C1 segment of cervical spinal cord (tissue), 14 donors: ENCODE data around the gene RAET1E.
"Not testable (repeated sequence)": the region's sequence is repeated elsewhere in the genome, so short reads cannot be mapped to it uniquely, and the experiment has no call there.

ENCODE experiments used
- DNase-seq, 14 donors: peaks; one replicate each; lab custom pipeline; 2025; lab: John Stamatoyannopoulos, UW

RAET1E gene

DNA sequence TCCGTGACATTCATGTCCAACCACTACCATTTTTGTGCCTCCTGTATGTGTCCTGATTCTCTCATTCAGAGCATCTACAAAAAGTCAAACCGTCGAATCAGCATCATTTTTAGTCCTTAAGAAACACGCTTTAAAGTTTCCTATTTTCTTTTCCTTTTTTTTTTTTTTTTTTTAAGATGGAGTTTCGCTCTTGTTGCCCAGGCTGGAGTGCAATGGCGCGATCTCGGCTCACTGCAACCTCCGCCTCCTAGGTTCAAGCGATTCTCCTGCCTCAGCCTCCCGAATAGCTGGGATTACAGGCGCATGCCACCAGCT is 35.5 kb downstream of the RAET1E start:
- not testable (repeated sequence) for DNase-seq

DNA sequence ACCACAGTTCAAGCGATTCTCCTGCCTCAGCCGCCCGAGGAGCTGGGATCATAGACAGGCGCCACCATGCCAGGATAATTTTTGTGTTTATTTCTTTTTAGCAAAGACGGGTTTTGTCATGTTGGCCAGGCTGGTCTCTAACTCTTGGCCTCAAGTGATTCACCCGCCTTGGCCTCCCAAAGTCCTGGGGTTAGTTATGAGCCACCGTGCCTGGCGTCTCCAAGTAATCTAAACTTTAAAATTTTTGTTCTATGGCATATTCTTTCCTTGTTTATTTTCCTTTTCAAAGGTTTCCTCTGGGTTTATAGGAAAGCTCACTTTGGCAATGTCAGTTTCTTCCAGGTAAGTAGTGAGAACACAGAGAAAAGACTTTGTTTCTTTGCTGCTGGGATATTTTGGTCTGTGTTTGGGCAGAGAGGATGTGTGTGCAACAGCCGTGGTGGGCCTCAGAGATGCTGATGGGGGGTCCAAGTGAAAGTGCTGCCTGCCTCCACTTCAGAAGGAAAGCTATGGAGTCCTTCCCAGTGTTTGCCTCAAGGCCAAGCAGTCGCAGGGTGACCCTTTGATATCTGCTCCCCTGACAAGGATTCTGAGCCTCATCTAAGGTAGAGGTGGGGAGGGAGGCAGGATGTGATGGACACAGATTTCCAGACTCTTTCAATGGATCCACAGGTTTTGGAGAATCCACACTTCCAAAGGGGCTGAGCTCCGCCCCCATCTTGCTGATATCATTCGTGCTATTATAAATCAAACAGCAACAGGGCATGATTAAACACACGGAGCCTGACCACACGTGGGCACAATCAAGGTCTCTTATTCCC is 36.1 kb downstream of the RAET1E start:
- no peak for DNase-seq

DNA sequence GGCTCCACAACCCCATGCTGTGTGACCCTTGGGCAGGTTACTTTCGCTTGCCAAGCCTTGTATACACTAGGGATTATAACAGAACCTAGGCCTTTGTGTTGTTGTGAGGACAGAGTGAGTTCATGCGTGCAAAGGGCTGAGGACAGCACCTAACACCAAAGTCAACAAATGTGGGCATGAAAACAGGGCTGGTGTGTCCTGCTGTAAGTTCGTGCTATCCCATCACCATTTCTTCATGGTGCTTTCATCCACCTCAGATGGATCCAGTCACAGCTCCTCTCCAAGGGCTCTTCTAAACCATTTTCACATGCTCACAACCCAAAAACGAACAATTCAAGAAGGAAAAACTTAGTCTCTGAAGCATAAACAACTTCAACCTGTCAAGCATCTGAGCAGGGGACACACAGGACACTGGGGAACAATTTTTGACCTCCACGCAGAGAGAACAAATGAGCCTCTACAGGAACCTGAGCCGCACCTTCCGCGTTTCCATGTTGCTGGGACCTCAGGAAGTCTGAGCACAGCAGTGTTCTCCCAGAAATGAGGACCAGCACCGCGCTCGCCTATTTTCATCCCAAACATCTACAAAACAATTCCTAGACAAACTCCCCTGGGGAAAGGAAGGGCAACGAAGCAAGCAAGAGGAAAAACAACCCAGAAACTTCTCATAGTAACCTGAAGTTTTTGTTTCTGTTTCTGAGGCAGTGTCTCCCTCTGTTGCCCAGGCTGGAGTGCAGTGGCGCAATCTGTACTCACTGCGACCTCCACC is 36.9 kb downstream of the RAET1E start:
- no peak for DNase-seq

DNA sequence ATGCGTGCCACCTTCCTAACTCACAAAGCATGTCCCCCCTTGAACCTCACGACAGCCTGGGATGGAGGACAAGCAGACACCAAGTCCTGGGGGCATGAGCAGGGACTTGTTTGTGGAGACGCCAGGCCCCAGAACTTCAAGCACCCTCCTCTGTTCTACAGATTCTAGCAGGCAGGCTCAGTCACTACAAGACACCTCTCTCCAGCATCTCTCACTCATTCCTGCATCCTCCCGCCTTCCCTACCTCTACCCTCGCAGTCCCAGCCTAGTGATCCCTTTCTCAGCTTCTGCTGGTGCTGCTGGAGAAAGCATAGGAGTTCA is 37.4 kb downstream of the RAET1E start:
- DNase-seq, result no peak

DNA sequence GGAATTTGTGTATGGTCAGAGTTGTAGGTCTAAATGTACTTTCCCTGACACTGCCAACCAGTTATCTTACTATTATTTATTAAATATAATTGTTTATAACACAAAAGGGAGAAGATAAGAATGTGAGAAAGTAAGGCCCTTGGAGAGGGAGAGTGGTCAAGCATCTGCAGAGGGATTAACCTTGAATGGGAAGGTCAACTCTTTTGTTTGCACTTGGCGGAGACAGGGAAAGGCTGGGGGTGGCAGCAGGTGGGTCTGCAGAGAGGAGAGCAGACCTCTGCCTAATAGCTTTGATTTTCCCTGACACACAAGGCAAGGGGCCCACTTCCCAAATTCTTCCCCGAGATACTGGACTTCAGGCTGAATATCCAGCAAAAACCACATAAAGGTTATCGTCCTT is 38.0 kb downstream of the RAET1E start:
- no peak for DNase-seq

DNA sequence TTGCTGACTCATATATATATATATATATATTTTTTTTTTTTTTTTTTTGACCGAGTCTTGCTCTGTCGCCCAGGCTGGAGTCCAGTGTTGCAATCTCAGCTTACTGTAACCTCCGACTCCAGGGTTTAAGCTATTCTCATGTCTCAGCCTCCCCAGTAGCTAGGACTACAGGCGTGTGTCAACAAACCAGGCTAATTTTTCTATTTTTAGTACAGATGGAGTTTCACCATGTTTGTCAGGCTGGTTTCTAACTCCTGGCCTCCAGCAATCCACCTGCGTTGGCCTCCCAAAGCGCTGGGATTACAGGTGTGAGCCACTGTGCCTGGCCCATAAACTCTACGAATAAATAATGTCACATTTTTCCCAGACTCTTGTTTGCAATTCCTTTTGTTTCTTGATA is 38.5 kb downstream of the RAET1E start:
- DNase-seq, result no peak

DNA sequence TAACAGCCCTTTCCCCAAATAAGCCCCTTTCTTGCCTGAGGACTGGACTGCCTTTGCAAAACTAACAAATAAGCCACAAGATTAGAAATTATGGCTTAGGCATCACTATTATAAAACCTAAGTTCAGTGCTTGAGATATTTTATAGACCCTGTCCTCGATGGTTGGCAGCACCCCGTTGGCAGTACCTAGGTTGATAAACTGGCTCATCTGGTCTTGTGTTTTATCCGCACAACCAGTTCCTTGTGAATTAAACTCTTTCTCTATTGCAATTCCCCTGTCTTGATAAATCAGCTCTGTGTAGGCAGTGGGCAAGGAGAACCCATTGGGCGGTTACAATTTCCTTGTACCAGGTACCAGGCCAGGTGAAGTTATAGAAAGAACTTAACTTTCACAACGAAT is 40.4 kb downstream of the RAET1E start:
- no peak for DNase-seq

DNA sequence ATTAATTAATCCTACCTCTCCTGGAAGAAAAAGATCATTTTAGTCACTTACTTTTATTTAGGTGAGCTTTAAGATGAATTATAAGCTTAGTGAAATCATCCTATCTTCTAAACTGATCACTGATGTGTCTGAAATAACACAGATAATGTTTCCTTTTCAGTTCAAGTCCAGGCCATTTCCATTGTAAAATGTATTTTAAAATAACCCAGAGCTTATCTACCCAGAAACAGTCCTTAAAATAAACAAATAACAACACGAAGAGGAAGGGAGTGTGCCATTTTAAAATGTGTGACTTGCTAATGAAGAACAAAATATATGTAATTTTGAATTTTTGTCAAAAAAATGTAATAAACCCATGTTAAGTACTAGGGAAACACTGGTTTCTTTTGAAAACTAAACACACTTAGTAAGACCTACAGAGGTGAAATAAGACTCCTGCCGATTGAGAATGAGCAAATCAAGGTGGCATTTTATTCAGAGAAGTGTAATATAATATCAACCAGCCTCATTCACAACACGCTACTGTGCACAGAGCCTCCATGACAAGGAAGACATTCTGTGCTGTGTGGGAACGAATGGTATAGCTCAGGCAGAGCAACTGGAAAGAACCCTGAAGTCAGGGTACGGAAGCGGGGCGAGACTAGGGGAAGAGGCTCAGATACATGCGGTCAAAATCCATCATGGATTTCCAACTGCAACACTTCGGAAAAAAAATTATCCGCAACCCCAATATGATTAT is 41.5 kb downstream of the RAET1E start:
- DNase-seq, result no peak

DNA sequence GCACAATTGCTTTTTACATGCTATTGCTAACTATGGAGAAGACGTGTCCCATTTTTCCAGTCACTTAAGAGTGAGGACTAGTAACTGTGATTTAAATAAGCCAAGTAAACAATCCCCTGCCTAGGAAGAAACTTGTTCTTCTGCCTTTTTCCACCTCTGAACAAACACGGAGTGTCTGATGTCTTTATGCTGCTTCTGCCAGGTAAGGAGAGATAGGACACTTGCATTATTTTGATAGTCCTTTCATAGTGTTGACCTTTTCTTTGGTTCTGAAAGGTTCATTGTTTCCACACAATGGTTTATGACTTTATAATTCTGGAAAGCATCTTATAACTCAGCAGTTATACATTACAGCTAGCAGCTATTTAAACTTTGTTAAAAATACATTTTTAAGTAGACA is 42.2 kb downstream of the RAET1E start:
- DNase-seq, result no peak

DNA sequence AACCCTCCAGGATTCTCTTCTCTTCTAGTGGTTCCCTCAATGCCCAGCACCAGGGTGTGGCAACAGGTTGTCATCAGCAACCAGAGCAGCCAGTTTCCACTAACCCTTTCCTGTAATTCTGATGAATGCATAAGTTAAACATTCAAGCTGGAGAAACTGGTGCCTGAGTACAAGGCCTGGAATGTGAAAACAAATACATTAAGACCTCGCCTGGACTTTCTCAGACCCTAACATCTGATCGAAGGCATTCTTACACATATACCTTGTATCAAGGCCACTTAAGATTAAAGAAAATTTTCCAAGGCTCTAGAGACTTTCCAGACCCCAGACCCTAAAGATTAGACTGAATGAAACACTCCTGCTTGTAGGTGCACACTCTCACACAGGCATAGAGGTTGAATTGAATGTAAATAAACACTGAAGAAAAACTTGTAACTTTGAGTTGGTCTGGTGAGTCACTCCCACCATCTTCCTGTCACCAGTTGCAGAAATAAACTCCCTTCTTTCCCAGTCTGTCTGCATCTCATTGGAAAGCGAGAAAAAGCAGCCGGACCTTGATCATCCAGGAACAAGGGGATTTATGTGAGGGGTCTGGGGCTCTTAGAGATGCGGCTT is 42.8 kb downstream of the RAET1E start:
- no peak for DNase-seq

DNA sequence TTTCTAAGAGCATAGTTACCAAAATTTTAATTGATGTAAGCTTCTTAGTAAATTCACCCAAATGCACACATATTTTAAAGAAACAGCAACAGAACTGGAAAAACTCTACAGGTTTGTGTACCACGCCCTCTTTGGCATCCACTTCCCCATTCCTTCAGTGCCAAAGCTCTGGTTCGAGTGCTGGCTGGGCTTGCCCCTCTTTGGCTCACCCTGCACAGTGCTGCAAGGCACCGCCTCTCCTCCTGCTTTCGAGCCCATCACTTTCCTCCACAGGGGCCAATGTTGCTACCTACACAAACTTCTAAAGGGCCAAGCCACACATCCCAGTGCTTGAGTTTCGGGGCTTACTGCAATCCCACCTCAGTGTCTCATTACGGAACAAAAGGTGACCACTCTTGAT is 43.4 kb downstream of the RAET1E start:
- DNase-seq, result no peak

DNA sequence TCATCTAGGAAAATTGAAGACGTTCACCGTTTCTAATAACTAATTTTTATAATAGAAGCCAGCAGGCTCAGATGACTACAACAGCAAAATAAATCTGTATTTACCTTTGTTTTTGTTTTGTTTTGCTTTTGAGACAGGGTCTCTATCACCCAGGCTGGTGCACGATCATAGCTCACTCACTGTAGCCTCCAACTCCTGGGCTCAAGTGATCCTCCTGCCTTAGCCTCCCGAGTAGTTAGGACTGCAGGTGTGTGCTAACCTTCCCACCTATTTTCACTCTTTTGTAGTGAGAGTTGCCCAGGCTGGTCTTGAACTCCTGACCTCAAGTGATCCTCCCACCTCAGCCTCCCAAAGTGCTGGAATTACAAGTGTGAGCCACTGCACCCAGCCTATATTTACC is 43.9 kb downstream of the RAET1E start:
- DNase-seq, result not testable (repeated sequence)

DNA sequence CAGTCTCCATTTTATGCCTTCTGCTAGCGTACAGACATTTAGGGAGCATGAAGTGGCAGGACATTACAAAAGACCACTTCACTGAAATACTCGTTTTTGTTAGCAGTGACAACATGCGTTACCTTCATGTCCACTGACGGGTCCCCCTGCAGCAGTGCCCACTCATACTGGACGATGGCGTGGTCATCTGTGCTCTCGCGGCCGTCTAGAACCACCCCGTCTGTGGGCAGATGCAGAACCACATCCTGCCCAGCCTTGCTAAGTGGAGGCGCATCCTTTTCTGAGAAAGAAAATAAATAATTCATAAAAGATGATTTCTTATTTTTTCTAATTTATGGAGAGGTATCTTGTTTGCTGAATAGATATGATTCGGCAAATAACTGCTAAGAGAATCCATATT is 45.0 kb downstream of the RAET1E start:
- DNase-seq, result no peak

DNA sequence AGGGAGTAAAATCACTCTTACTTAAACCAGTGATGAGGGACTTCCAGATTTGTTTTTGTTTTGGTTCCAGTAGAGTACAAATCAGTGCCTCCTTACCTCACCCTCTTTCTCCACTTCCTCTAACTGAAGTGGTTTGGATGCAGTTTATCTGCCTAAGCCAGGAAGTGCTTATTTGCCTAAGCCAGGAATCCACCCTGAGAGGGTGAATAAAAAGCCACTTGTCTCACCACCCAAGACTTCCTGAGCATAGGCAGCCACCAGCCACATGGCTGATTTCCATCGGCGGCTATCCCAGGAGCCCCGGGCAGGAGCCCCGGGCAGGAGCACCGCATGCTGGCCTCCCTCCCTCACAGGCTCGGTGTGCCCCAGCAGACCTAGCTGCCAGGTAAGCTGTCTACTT is 45.7 kb downstream of the RAET1E start:
- no peak for DNase-seq

DNA sequence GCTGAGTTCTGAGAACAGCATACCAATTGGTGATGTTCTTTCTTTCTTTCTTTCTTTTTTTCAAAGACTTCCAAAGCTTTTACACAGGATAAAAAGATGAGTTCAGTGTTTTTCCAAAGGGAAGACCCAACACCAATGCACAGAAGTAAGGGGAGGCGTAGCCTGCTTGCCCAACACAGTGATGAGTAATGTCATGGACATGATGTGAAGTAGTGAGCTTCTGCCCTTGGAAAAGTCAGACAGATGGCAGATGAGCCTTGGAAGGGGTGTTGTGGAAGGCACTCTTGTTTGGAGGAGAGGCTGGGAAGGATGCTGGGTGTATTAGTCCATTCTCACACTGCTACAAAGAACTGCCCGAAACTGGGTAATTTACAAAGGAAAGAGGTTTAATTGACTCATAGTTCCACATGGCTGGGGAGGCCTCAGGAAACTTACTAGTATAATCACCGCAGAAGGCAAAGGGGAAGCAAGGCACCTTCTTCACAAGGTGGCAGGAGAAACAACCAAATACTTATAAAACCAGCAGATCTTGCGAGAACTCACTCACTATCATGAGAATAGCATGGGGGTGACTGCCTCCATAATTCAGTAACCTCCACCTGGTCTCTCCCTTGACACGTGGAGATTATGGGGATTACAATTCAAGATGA is 46.3 kb downstream of the RAET1E start:
- no peak for DNase-seq

DNA sequence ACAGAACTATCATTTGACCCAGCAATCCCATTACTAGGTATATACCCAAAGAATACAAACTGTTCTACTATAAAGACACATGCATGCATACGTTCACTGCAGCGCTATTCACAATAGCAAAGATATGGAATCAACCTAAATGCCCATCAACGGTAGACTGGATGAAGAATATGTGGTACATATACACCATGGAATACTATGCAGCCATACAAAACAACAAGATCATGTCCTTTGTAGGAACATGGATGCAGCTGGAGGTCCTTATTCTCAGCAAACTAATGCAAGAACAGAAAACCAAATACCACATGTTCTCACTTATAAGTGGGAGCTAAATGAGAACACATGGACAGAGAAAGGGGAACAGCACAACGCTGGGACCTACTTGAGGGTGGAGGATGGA is 49.6 kb downstream of the RAET1E start:
- DNase-seq, result not testable (repeated sequence)
